Pulmonary artery endothelial cell (primary cell): ENCODE results near the gene UTS2R. TPM values are rescaled to one million over a fixed set of nuclear protein-coding genes. Genes with fewer than 3 reads are reported as not detected.
"Not testable (repeated sequence)": the region's sequence is repeated elsewhere in the genome, so short reads cannot be mapped to it uniquely, and the experiment has no call there.

ENCODE experiments used
- DNase-seq: peaks from one replicate; pipeline ENCODE4 v3.0.0-alpha.2; 2011; ENCODE audit warnings: low read depth, low spot score
- total RNA-seq: library from RNA; depleted of rRNA; stranded (reverse); fragments of >200 nt; gene quantifications from 2 replicates; pipeline ENCODE4 v1.2.3, GENCODE V29; 2014

Gene UTS2R
- total RNA-seq, 1 donor from 2014 or later, result not detected

DNA sequence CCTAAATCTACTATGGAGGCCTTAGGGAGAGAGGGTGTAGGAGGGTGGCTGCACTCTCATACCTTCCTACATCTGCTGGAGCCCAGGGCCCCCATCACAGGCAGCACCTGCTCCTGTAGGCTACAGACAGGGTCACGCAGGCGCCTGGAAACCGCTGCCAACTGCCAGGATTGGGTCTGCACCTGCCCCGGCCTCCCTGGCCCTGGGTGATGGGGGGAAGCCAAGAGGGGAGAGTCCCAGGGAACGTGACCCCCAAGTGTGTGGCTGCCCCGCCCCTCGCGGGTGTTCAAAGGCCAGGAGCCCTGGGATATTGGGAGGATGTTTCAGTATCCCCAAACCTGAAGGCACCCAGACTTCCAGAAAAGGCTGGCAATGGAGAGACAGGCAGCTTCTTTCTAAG lies 18.1 kb upstream of the UTS2R start:
- DNase-seq, result no peak

DNA sequence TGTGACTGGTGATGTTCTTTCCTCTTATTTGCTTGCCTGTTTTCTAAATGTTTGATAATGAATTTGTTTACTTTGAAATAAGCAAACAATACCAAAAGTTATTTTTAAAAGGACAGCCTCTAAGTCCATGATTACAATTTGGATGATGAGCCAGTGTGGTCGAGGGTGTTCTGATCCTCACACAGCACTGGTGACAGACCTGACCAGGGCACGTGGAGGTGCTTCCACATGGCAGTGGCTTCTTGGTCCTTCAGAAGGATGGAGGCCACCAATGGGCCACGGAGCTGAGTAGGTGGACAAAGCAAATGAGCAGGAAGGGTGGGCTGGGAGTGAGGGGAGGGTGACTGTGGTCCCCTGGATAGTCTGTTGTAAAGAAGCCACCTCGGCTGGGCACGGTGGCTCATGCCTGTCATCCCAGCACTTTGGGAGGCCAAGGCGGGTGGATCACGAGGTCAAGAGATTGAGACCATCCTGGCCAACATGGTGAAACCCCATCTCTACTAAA lies 16.7 kb upstream of the UTS2R start:
- no peak for DNase-seq

DNA sequence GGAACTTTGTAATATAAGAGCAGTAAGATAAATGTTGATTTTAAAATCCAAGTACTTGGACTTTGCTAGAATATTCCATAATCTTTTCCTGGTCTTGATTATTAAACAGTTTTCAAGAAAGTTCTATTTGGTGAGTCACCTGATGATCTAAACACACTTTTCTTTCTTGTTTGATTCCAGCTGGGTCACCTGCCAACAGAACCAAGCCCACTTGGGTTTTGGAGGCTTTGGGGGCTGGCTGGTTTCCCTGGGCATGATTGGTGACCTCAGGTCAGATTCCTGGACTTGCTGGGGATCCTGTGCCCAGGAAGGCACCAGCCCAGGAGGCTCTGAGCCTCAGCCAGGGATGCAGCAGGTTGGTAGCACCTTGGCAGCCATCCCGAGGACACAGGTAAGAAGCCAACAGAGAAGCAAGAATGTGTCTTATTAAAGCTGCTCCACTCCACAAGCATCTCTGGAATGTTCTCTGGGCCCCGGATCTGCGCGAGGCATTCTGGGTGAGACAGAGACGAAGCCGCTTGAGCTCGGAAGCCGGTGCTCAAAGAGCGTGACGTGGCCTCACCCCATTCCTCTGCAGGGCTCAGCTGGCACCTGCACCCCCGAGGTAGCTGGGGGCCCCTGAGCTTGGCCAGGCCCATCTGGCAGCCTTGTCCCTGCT lies 15.7 kb upstream of the UTS2R start:
- no peak for DNase-seq

DNA sequence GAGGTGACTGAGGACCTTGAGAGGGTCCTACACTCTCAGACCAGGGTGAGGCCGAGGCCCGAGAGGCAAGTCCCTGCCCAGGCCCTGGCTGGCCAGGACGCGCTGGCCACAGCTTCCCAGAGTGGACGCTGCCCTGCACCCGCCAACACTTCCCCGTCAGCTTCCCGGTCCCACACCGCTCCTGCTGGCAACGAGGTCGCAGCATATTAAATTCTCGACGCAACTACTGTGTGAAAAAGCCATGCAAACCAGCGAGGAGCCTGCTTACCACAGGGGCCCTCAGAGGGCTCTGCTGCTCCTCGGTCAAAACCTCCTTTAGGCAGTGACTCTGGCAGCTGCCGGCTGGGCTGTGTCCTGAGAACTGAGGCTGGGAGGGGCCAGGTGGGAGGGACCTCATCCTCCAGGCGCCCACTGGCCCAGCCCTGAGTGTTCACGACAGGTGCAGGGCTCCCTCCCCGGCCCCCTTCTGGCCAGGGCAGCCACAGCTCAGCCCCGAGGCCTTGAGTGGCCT lies 14.7 kb upstream of the UTS2R start:
- no peak for DNase-seq

DNA sequence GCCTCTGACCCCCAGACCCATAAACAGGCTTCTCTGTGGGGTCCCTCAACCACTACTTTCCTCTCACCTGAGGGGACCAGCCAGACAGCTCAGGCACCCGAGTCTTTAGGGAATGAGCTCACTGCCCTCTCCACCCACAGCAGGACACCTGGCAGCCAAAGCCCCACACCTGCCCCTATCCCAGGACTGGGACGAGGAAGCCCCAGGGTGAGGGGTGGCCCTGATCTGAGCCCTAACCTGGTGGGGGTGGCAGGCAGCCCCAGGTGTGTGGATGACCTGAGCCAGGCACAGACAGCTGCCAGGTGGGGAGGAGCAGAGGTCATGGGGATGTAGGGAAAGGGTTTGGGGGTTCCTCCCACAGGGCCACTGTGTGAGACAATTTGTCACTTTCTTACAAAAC lies 14.2 kb upstream of the UTS2R start:
- no peak for DNase-seq

DNA sequence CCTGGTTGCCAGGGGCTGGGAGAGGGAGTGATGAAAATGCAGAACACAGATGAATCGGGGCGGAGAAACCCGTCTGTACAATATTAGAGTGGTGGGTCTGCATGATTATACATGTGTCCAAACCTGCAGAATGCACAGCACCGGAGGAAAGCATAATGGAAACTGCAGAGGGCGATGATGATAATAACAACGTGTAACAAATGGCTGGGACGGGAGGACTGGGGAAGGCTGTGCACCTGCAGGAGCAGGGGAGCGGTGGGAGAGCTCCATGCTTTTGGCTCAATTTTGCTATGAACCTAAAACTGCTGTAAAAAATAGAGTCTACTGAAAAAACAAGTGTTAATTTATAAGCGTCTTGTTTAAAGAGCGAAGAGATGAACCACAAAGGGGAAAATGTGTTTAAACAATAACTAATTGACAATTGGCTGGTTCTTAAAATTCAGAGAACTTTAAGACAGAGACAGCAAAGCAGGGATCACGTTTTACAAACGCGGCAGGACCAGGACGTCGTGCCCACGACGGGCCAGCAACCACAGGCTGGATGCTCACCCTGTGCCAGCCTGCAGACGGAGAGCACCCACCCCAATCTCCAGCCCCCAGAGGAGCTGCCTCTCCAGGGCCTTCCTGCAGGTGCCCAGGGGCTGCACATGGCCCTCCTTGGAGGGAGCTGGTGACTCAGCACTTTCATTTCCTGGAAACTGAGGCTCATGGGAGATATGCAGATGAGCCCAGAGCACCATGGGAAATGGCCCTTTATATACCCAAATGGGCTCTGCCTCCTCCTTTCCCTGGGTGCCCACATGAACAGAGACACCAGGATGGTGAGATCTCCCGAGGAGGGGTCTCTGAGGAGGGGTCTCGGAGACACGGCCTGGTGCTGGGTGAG lies 12.9 kb upstream of the UTS2R start, which contains the start of gene TEX19:
Gene TEX19, plus strand, starts transcription at position 783 of the 886 bp plus-strand sequence. CDS start 2,904 bp downstream, outside the sequence.
- DNase-seq, result no peak

DNA sequence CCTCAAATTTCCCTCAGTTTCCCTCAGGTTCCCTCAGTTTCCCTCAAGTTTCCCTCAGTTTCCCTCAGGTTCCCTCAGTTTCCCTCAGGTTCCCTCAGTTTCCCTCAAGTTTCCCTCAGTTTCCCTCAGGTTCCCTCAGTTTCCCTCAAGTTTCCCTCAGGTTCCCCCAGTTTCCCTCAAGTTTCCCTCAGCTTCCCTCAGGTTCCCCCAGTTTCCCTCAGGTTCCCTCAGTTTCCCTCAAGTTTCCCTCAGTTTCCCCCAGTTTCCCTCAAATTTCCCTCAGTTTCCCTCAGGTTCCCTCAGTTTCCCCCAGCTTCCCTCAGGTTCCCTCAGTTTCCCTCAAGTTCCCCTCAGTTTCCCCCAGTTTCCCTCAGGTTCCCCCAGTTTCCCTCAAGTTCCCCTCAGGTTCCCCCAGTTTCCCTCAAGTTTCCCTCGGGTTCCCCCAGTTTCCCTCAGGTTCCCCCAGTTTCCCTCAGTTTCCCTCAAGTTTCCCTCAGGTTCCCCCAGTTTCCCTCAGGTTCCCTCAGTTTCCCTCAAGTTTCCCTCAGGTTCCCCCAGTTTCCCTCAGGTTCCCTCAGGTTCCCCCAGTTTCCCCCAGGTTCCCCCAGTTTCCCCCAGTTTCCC lies 12.0 kb upstream of the UTS2R start:
- DNase-seq, result not testable (repeated sequence)

DNA sequence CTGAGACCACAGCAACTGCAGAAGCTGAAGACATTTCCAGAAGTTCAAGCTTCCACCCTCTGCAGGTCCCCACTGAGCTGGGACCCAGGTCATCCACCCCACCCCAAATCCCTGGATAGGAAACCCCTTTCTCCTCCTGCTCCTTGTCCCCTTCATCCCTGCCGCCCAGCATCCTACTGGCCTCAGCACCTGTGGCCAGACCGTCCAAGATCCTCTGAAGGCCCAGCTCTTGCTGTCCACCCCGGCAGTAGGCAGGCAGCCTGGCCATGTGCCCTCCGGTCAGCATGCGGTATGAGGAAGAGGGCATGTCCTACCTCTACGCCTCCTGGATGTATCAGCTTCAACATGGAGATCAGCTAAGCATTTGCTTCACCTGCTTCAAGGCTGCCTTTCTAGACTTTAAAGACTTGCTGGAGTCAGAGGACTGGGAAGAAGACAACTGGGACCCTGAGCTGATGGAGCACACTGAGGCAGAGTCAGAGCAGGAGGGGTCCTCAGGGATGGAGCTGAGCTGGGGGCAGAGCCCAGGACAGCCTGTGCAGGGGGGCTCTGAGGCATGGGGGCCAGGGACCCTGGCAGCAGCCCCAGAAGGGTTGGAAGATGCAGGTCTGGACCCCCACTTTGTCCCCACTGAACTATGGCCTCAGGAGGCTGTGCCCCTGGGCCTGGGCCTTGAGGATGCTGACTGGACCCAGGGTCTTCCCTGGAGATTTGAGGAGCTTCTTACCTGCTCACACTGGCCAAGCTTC lies 9.5 kb upstream of the UTS2R start:
- DNase-seq, result no peak

DNA sequence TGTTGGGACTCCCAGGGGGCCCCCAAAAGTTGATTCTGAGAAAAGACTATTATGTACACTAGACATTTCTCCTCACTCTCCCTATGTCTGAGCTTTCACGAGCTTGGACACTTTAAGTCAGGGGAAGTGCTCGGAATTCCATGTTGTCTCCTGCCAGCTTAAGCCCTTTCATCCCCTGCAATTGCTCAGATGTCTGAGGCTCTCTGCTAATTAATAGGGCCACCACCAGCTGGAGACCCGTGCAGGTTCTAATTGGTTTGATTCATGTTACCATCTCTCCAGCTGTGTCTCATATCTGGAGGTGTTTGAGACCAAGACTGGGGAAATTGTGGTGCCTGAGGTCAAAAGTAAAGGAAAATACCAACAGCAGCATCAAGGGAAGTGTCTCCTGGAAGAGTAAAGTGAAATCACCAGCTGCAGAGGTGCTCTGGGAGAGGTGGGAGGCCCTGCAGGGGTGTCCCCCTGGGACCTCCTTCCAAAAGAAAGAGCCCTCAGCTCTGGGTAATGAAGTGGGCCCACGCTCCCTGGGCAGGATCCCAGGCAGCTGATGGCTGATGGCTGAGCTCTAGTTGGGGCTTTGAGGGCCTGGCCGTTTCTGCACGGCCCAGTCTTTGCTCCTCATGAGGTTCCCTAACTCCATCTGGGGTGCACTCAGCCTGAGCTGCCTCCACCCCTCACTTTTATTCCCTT lies 5.8 kb upstream of the UTS2R start:
- no peak for DNase-seq

DNA sequence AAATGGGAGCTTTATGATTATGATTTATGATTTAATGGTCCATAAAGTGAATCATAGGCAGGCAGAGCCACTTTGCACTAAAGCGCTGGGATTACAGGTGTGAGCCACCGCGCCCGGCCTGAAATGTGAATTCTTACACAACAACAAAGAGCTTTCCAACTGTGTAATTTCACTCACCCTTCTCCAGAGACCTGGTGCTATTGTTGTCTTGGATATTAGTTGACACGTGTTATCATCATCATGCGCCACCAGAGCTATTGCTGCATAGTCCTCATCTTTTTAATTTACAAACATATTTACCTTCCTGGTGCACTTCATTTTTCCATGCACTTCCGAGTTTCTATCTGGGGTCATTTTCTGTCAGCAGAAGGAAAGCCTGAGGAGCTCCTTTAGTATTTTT lies 4.8 kb upstream of the UTS2R start:
- no peak for DNase-seq

DNA sequence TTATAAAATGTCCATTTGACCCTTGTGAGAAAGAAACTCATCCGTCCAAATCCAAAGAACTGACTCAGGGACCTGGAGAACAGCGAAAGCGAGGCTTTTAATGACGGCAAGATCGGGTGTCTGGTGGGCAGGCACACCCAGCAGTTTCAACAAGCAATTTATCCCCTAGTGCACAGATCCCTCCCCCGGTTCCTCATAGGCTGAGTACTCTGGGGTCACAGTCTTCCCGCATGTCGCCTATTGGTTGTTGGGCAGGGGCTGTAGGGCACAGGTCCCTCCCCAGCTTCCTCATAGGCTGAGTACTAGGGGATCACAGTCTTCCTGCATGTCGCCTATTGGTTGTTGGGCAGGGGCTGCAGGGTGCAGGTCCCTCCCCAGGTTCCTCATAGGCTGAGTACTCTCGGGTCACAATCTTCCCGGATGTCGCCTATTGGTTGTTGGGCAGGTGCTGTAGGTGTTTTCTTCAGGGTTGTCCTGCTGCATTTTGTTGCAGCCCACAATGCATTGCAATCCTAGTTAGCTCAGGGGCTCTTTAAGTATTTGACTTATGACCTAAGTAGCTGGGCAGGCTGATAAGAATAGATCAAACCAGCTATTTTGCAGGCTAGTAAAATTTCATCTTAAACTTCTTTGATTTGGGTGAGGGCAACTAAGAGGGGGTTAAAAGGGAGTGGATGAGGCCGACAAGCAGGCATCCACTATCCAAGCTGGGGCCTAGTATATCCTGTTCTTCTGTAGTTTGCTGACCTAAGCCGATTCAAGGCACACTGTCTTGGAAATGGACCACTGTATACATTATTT lies 3.6 kb upstream of the UTS2R start:
- DNase-seq, result no peak

DNA sequence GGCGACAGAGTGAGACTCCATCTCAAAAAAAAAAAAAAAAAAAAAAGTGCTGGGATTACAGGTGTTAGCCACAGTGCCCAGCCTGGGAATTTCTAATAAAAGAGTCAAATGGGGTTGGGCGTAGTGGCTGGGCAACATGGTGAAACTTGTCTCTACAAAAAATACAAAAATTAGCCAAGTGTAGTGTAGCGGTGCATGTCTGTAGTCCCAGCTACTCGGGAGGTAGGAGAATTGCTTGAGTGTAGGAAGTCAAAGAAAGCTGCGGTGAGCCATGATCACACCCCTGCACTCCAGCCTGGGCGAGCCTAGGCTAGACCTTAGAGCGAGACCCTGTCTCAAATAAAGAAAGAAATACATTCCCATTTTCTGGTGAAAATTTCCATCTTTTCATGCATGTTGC lies 2.4 kb upstream of the UTS2R start:
- DNase-seq, result no peak

DNA sequence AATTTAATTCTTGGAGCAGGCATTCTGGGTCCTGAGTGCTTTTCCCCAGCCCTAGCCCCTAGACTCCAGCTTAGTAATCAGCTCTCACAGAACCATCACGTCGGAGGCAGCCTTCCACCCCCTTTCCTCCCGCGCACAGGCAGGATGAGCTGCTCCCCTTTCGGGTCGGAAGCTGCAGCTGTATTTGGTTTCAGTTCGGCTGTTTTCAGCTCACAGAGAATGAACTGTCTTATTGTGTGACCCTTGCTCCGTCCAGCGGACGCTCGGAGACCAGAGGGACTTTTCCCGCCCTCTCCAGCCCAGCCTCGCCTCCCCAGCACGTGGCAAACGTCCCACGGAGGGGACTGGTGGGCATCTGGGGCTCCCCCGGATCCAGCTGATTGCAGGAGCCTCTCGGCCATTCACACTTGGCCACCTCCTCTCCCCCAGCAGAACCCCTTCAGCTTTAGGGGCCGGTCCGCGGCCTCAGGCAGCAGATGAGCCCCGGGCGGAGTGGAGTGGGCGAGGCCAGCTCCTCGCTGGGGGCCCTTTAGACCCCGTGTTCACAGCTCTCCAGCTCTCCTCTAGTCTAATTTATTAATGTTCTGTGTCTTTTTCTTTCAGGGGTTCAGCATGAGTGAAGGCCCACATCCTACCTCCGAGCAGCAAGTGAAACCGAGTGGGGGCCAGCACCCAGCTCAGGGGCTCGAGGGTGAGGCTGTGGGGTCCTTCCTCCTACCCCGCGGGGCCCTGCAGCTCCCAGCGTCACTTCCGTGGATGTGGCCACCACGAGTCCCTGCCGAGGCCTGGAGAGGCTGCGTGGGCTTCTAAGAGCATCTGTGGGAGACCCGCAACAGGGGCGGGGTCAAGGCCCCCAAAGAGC lies 863 bp upstream of the UTS2R start:
- DNase-seq, result no peak

DNA sequence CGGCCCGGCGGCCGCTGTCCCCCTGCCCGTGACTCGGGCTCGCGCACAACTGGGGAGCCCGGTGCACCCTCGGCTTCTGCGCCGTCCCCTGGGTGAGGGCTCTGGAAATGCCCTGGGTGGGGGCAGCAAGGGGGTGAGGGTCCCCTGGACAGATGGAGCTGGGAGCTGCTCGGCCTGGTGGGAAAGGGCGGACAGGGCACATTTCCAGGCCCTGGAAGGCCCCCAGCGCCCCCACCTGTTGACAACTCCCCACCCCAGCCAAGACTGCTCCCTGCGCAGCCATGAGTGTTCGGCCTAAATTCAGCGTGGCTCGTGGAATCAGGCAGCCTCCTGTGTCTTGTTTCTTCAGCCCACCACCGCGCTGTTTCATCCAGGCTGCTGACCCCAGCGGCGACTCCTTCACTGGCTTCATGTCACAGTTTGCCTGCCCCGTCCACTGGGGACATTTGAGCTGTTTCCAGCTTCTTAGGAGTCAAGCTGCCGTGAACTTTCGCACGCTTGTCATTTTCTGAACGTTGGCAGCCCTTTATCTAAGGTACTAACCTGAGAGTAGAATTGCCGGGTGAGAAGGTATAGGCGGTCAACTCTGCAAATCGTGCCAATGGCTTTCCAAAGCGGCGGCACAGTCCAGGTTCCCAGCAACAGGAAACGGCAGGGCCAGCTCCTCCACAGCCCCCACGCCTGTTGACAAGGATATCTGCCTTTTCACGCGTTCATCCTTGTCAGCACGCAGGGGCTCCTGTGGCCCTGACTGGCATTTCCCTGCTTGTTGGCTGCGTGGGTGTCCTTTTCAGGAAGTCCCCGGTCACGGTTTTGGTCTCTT lies 895 bp downstream of the UTS2R start:
- DNase-seq, result no peak

DNA sequence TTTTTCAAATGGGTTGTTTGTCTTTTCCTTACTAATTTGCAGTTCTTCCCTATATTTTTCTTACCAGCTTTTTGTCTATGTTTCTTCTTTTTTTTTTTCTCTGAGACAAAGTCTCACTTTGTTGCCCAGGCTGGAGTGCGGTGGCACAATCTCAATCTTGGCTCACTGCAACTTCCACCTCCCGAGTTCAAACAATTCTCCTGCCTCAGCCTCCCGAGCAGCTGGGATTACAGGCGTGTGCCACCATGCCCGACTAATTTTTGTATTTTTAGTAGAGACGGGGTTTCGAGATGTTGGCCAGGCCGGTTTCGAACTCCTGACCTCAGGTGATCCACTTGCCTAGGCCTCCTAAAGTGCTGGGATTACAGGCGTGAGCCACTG lies 1.5 kb downstream of the UTS2R start:
- not testable (repeated sequence) for DNase-seq

DNA sequence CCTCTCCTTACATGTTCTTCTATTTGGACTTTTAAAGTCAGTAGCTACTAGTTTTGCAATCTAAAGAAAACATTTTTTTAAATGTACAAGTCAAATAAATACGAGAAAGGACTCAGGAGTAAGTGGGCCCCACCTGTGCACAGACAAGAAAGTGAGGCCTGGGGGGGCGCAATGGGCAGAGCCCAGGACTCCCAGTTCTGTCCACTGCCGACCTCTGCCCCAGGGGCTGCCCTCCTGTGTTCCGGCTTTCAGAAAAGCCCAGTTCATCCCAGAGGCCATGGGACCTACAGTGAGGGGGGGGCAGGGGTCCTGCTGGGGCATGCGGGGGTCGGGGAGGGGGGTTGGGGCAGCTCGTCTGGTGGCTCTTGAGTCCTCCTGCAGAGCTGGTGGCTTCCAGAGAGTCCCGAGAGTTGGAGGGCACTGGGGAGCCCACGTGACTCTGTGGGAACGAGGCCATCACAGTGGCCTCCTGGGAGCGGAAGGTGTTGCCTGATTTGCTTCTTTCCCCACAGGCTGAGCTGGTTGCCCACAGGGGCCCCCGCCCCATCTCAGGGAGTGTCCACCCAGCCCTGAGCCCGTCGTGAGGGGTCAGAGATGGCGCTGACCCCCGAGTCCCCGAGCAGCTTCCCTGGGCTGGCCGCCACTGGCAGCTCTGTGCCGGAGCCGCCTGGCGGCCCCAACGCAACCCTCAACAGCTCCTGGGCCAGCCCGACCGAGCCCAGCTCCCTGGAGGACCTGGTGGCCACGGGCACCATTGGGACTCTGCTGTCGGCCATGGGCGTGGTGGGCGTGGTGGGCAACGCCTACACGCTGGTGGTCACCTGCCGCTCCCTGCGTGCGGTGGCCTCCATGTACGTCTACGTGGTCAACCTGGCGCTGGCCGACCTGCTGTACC lies 2.4 kb downstream of the UTS2R start:
- DNase-seq, result no peak
